ENCODE results near the gene C1orf74.

DNA sequence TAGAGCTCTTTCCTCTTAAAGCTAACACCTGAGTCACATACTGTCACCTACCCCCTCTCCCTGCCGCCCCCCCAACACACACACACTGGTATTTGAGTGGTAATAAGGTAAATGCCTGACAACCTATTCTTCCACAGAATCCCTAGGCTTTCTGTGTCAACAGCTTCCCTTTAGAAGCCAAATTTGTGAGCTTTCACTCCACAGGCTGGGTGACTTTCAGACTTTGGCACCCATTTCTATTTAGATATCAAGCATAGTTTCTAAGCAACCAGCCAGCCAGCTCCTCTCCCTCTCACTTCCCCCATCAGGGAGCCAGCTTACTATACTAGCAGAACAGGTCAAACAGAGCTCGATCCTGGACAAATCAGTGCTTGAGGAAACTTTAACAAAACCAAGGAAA, 3.2 kb upstream of the C1orf74 start:
- TF ChIP-seq CTCF (IDR thresholded peaks at IDR 0.05; ENCODE audit: insufficient read depth, low read depth, low read length) (no peak), EZH2 (IDR thresholded peaks at IDR 0.05; ENCODE audit: insufficient read depth, low read length) (no peak)

Data from astrocyte (in vitro differentiated cells and primary cell).